Peyer's patch (tissue), 4 donors: ENCODE results near the gene TSHZ3. TPM values are rescaled to one million over a fixed set of nuclear protein-coding genes. Genes with fewer than 3 reads are reported as not detected.
A peak's percentile ranks its signal among the peaks of the same experiment; 100 is the strongest.

Experiments
- DNase-seq, 3 donors: peaks; one replicate each; pipeline ENCODE4 v3.0.0-alpha.2; 2017 to 2019
- H3K27ac ChIP-seq, 4 donors: fragments of 200-600 bp; sonication (generic); one replicate each; pipeline ENCODE4 v1.5.1; 2016 to 2019
- H3K27me3 ChIP-seq, 2 donors: fragments of 200-600 bp; sonication (generic); one replicate each; pipeline ENCODE4 v1.5.1; 2019
- H3K36me3 ChIP-seq, 3 donors: fragments of 200-600 bp; sonication (generic); one replicate each; pipeline ENCODE4 v1.5.1; 2016 to 2019
- H3K4me1 ChIP-seq, 4 donors: fragments of 200-600 bp; sonication (generic); one replicate each; pipeline ENCODE4 v1.5.1; 2016 to 2019
- H3K4me3 ChIP-seq, 4 donors: fragments of 200-600 bp; sonication (generic); 1 replicate in 3 of 4; 2 replicates in 1 of 4; pipeline ENCODE4 v1.5.1; 2016 to 2019; ENCODE audit warnings: mild to moderate bottlenecking in 1 of 4
- H3K9me3 ChIP-seq, 4 donors: fragments of 200-600 bp; sonication (generic); one replicate each; pipeline ENCODE4 v1.5.1; 2016 to 2019; ENCODE audit warnings: mild to moderate bottlenecking in 1 of 4
- CTCF ChIP-seq, 6 experiments: fragments of 450-650 bp in 4 of 6; fragments of 200-600 bp in 2 of 6; sonication (generic) in 1 of 6; IDR thresholded peaks; one replicate each; pipeline ENCODE4 v1.5.1; 2017 to 2019; ENCODE audit warnings: antibody characterized with exemption in 6 of 6, mild to moderate bottlenecking in 3 of 6, moderate library complexity in 1 of 6
- POLR2A ChIP-seq, 2 donors: fragments of 450-650 bp; IDR thresholded peaks; one replicate each; pipeline ENCODE4 v1.5.1; 2017; ENCODE audit warnings: antibody characterized with exemption in 2 of 2, mild to moderate bottlenecking in 2 of 2, moderate library complexity in 2 of 2
- total RNA-seq, 4 donors: library from RNA; depleted of rRNA; stranded (reverse); fragments of >200 nt; gene quantifications; one replicate each; pipeline ENCODE4 v1.1.0, GENCODE V29; 2016

Gene TSHZ3
- total RNA-seq, 4 donors from 2014 or later: 0.70 to 14.0 (median 3.0) TPM

GRCh38 chr19:31308781-31309180 is 40.5 kb downstream of the TSHZ3 start:
- DNase-seq: no peak

GRCh38 chr19:31307071-31307669 is 42.1 kb downstream of the TSHZ3 start:
- H3K36me3 ChIP-seq: no peaks in the 10 kb centered on the region
- no peak overlapping the region for H3K4me3 ChIP-seq
- no peaks in the 10 kb centered on the region for H3K9me3 ChIP-seq
- no peak overlapping the region for H3K27ac ChIP-seq
- peak in 1 of 3 donors; percentile 19 for DNase-seq
- H3K4me1 ChIP-seq: no peaks in the 10 kb centered on the region
- H3K27me3 ChIP-seq: no peaks in the 10 kb centered on the region
- TF ChIP-seq CTCF (IDR thresholded peaks at IDR 0.05) (no peak), POLR2A (IDR thresholded peaks at IDR 0.05) (no peak)

More at GRCh38 chr19:31308781-31309180, 40.5 kb downstream of the TSHZ3 start:
- no peak overlapping the region for H3K4me3 ChIP-seq
- H3K4me1 ChIP-seq: no peaks in the 10 kb centered on the region
- H3K27ac ChIP-seq: no peak overlapping the region
- TF ChIP-seq POLR2A (IDR thresholded peaks at IDR 0.05) (no peak), CTCF (IDR thresholded peaks at IDR 0.05) (no peak)
- H3K36me3 ChIP-seq: no peaks in the 10 kb centered on the region
- no peaks in the 10 kb centered on the region for H3K27me3 ChIP-seq
- H3K9me3 ChIP-seq: no peaks in the 10 kb centered on the region

GRCh38 chr19:31306006-31306753 is 43.1 kb downstream of the TSHZ3 start:
- Histone ChIP-seq H3K36me3 (no peaks in the 10 kb centered on the region), H3K9me3 (no peaks in the 10 kb centered on the region), H3K4me1 (no peaks in the 10 kb centered on the region), H3K27ac (no peak overlapping the region), H3K4me3 (no peak overlapping the region), H3K27me3 (no peaks in the 10 kb centered on the region)
- TF ChIP-seq POLR2A (IDR thresholded peaks at IDR 0.05): no peak
- TF ChIP-seq CTCF (IDR thresholded peaks at IDR 0.05): no peak
- peak in 1 of 3 donors; percentile 39 for DNase-seq

- Histone ChIP-seq H3K4me3 (no peak overlapping the region), H3K27ac (no peak overlapping the region), H3K4me1 (no peaks in the 10 kb centered on the region), H3K36me3 (no peaks in the 10 kb centered on the region), H3K27me3 (no peaks in the 10 kb centered on the region), H3K9me3 (no peaks in the 10 kb centered on the region)
- no peak for DNase-seq
- no peak for TF ChIP-seq POLR2A (IDR thresholded peaks at IDR 0.05)
- TF ChIP-seq CTCF (IDR thresholded peaks at IDR 0.05): no peak
These were observed 44.4 kb downstream of the TSHZ3 start for GRCh38 chr19:31304831-31305312.

- DNase-seq: no peak
- TF ChIP-seq CTCF (IDR thresholded peaks at IDR 0.05) (no peak), POLR2A (IDR thresholded peaks at IDR 0.05) (no peak)
- Histone ChIP-seq H3K9me3 (no peaks in the 10 kb centered on the region), H3K4me1 (no peaks in the 10 kb centered on the region), H3K27ac (no peak overlapping the region), H3K36me3 (no peaks in the 10 kb centered on the region), H3K27me3 (no peaks in the 10 kb centered on the region), H3K4me3 (no peak overlapping the region)
These were observed 45.9 kb downstream of the TSHZ3 start for GRCh38 chr19:31303262-31303815.
